Measurements from ENCODE around the gene LIF.

LIF gene

GRCh38 chr22:30284172-30284571 is 37.6 kb upstream of the LIF start:
- no peak for FAIRE-seq

GRCh38 chr22:30283342-30283741 is 36.8 kb upstream of the LIF start:
- no peak for FAIRE-seq

- no peak for FAIRE-seq
Observed at GRCh38 chr22:30282616-30283046, 36.1 kb upstream of the LIF start.

GRCh38 chr22:30280505-30280904 is 33.9 kb upstream of the LIF start:
- no peak for FAIRE-seq

- FAIRE-seq = no peak
Observed at GRCh38 chr22:30279932-30280331, 33.4 kb upstream of the LIF start.

GRCh38 chr22:30279046-30279788 is 32.7 kb upstream of the LIF start:
- FAIRE-seq = no peak

- no peak for FAIRE-seq
Observed at GRCh38 chr22:30277547-30278344, 31.2 kb upstream of the LIF start.

- FAIRE-seq = no peak
Observed at GRCh38 chr22:30276039-30276438, 29.5 kb upstream of the LIF start.

GRCh38 chr22:30275625-30276024 is 29.1 kb upstream of the LIF start:
- no peak for FAIRE-seq

GRCh38 chr22:30274437-30274812 is 27.9 kb upstream of the LIF start:
- no peak for FAIRE-seq

GRCh38 chr22:30273711-30274436 is 27.3 kb upstream of the LIF start:
- FAIRE-seq = no peak

- FAIRE-seq = no peak
Observed at GRCh38 chr22:30272781-30273601, 26.4 kb upstream of the LIF start.

- FAIRE-seq = no peak
Observed at GRCh38 chr22:30270832-30271231, 24.3 kb upstream of the LIF start.

GRCh38 chr22:30268331-30268730 is 21.8 kb upstream of the LIF start:
- FAIRE-seq = no peak

- no peak for FAIRE-seq
Observed at GRCh38 chr22:30267382-30268302, 21.1 kb upstream of the LIF start.

- no peak for FAIRE-seq
Observed at GRCh38 chr22:30266445-30267381, 20.2 kb upstream of the LIF start, which contains the start of gene OSM. TSS of gene OSM (minus strand) at chr22:30266851. CDS start at chr22:30266799, 52 bp downstream.

- no peak for FAIRE-seq
Observed at GRCh38 chr22:30265823-30266444, 19.4 kb upstream of the LIF start.

- FAIRE-seq = no peak
Observed at GRCh38 chr22:30265131-30265720, 18.7 kb upstream of the LIF start.

GRCh38 chr22:30263883-30264282 is 17.3 kb upstream of the LIF start:
- FAIRE-seq = no peak
